Lower leg skin (tissue), 3 donors: ENCODE data around the gene TSPAN31.

Experiments
- CTCF ChIP-seq, 3 donors: fragments of 450-650 bp; IDR thresholded peaks; one replicate each; pipeline ENCODE4 v1.5.1; 2016; ENCODE audit warnings: antibody characterized with exemption in 3 of 3, mild to moderate bottlenecking in 3 of 3, moderate library complexity in 2 of 3
- POLR2A ChIP-seq, 2 donors: fragments of 450-650 bp; IDR thresholded peaks; one replicate each; pipeline ENCODE4 v1.6.1; 2016 to 2017; ENCODE audit warnings: antibody characterized with exemption in 2 of 2, mild to moderate bottlenecking in 1 of 2, moderate library complexity in 1 of 2

DNA sequence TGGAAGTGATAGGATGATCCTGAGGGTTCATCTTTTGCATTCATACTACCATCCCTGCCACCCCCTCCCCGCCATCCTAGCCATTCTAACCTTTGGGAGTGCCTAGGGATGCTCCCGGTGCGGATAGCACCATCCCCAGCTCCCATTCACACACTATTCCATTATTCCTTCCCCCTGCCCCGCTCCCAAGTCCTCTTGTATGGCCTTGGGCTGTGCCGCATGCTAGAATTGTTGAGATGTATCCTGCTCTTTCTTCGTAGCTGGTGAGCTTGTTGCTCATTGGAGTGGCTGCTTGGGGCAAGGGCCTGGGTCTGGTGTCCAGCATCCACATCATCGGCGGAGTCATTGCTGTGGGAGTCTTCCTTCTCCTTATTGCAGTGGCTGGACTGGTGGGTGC, 644 bp downstream of the TSPAN31 start:
- TF ChIP-seq CTCF (IDR thresholded peaks at IDR 0.05) (no peak), POLR2A (IDR thresholded peaks at IDR 0.05) (no peak)
